ENCODE results near the gene COL1A2. TPM values are rescaled to one million over a fixed set of nuclear protein-coding genes. Genes with fewer than 3 reads are reported as not detected.

COL1A2 gene
- total and polyA plus RNA-seq, 2 of the 13 experiments (the other 11 are each of a cell fraction or from before 2014, with no cell fraction given): not detected

DNA sequence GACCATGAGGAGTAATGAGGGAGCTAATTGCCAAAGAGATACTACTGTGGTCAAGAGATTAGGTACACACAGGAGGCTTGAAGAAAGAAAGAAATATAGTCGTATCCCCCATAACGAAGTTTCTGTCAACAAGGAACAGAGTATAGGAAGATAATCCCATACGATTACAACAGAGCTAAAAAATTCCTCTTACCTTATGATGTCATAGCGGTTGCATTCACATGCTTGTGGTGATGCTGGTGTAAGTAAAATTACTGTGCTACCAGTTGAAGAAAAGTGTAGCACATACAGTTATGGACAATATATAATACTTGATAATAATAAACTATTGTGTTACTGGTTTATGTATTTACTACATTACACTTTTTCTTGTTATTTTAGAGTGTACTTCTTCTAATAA lies 63.3 kb downstream of the COL1A2 start:
- 70% methylated on average over 4 of the region's 4 CpGs for WGBS (ENCODE audit: low lambda C conversion rate)
- Histone ChIP-seq H4K20me1 (ENCODE audit: insufficient read depth, low read length) (no peaks in the 10 kb centered on the region), H3K27ac (ENCODE audit: extremely low read length, insufficient read depth, low read length) (no peak overlapping the region), H3K27me3 (ENCODE audit: control insufficient read depth in 1 of 2, insufficient read depth in 2 of 2, low read length in 2 of 2) (no peaks in the 10 kb centered on the region), H3K4me3 (replicated peaks in 1 of 3; ENCODE audit: insufficient read depth in 1 of 3, low read depth in 2 of 3, low read length in 3 of 3) (no peak overlapping the region), H3K4me2 (ENCODE audit: low read depth, low read length) (no peak overlapping the region), H2AFZ (ENCODE audit: low read length) (no peak overlapping the region), H3K79me2 (ENCODE audit: insufficient read depth, low read length) (no peaks in the 10 kb centered on the region), H3K9ac (ENCODE audit: insufficient read depth, low read depth, low read length) (no peak overlapping the region), H3K4me1 (ENCODE audit: insufficient read depth, low read length) (peaks cover 5% of the 10 kb centered on the region; the same call in 1 of the 2 replicates), H3K9me3 (ENCODE audit: low read length) (no peaks in the 10 kb centered on the region), H3K36me3 (replicated peaks in 1 of 2; ENCODE audit: control insufficient read depth in 1 of 2, insufficient read depth in 2 of 2, low read length in 2 of 2) (no peaks in the 10 kb centered on the region)
- CTCF ChIA-PET (ENCODE audit: low intra/inter-chr PET ratio, low total read pairs): no interaction called here
- DNase-seq (ENCODE audit: low spot score) (no peak), FAIRE-seq (no peak), ATAC-seq (no peak)
- intact Hi-C loops (cut with micrococcal nuclease; ENCODE audit: unreplicated experiment): no loop called here
- no peak for TF ChIP-seq ONECUT2 (CRISPR knock-in tag; IDR thresholded peaks at IDR 0.05)
- 0 out of 2 replicates have a peak, but pooled peaks have one; percentile 19 for TF ChIP-seq CREB1 (IDR thresholded peaks at IDR 0.05)
- no peak for TF ChIP-seq CREB1 (CRISPR knock-in tag; IDR thresholded peaks at IDR 0.05)
- TF ChIP-seq FOXP1 (IDR thresholded peaks at IDR 0.05): no peak
- no peak for TF ChIP-seq FOXP1 (CRISPR knock-in tag; IDR thresholded peaks at IDR 0.05)
- peak; percentile 57; the same call in 1 of the 2 replicates for TF ChIP-seq ATF7 (IDR thresholded peaks at IDR 0.05)
- TF ChIP-seq ATF7 (CRISPR knock-in tag; IDR thresholded peaks at IDR 0.05): no peak
- in situ Hi-C loops (cut with HindIII; ENCODE audit: extremely low pct_ligation_motif_present, low pct_unique_long_range_greater_than_20kb): loop anchor here (25.0 kb wide), 1 partner anchor 579 kb away; no protein-coding TSS in a partner anchor
- POLR2A ChIA-PET: no interaction called here
- BruUV-seq (replicated peaks): no TSS peak

DNA sequence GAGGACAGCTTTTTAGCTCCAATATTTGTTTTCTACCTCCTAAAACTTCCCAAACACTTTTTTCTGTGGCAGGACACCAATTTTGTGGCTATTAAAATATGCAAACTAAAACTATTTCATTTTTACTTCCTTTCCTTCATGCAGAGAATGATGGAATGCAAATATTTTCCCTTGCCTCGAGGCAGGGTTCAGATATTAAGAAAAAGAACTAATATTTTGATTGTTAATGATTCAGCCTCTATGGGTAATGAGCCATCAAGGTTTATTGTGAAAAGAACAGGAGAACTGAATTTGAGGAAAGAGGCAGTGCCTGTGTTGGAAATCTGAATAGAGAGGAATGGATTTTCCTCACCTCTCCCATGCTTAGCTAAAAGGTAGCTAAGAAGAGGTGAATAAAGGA lies 71.8 kb downstream of the COL1A2 start:
- BruUV-seq (replicated peaks): no TSS peak
- DNase-seq (ENCODE audit: low spot score): no peak
- 0% methylated on average over 1 of the region's 1 CpG for WGBS (ENCODE audit: low lambda C conversion rate)
- TF ChIP-seq HMG20A (CRISPR knock-in tag; IDR thresholded peaks at IDR 0.05; ENCODE audit: borderline replicate concordance) (no peak), MTF1 (CRISPR knock-in tag; IDR thresholded peaks at IDR 0.05) (no peak), SNAI1 (CRISPR knock-in tag; IDR thresholded peaks at IDR 0.05; ENCODE audit: borderline replicate concordance) (no peak), ZBTB7B (CRISPR knock-in tag; IDR thresholded peaks at IDR 0.05) (no peak), ZNF781 (CRISPR knock-in tag; IDR thresholded peaks at IDR 0.05; ENCODE audit: borderline replicate concordance, not compliant biosample characterization) (no peak), ONECUT2 (CRISPR knock-in tag; IDR thresholded peaks at IDR 0.05) (no peak), ZNF383 (CRISPR knock-in tag; IDR thresholded peaks at IDR 0.05; ENCODE audit: borderline replicate concordance) (no peak), ZNF678 (CRISPR knock-in tag; IDR thresholded peaks at IDR 0.05) (no peak), GTF3A (CRISPR knock-in tag; conservative IDR thresholded peaks at IDR 0.05) (no peak)
- TF ChIP-seq, protein P1, sequence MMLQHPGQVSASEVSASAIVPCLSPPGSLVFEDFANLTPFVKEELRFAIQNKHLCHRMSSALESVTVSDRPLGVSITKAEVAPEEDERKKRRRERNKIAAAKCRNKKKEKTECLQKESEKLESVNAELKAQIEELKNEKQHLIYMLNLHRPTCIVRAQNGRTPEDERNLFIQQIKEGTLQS (CRISPR knock-in tag; IDR thresholded peaks at IDR 0.05): no peak
- TF ChIP-seq, protein P2, sequence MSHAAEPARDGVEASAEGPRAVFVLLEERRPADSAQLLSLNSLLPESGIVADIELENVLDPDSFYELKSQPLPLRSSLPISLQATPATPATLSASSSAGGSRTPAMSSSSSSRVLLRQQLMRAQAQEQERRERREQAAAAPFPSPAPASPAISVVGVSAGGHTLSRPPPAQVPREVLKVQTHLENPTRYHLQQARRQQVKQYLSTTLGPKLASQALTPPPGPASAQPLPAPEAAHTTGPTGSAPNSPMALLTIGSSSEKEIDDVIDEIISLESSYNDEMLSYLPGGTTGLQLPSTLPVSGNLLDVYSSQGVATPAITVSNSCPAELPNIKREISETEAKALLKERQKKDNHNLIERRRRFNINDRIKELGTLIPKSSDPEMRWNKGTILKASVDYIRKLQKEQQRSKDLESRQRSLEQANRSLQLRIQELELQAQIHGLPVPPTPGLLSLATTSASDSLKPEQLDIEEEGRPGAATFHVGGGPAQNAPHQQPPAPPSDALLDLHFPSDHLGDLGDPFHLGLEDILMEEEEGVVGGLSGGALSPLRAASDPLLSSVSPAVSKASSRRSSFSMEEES (CRISPR knock-in tag; IDR thresholded peaks at IDR 0.05): no peak

More for the DNA sequence above, 71.8 kb downstream of the COL1A2 start:
- Histone ChIP-seq H3K36me3 (replicated peaks in 1 of 2; ENCODE audit: control insufficient read depth in 1 of 2, insufficient read depth in 2 of 2, low read length in 2 of 2) (no peaks in the 10 kb centered on the region), H4K20me1 (ENCODE audit: insufficient read depth, low read length) (no peaks in the 10 kb centered on the region), H3K4me1 (ENCODE audit: insufficient read depth, low read length) (no peaks in the 10 kb centered on the region), H3K9me3 (ENCODE audit: low read length) (peaks cover 9% of the 10 kb centered on the region), H3K9ac (ENCODE audit: insufficient read depth, low read depth, low read length) (no peak overlapping the region), H3K4me3 (replicated peaks in 1 of 3; ENCODE audit: insufficient read depth in 1 of 3, low read depth in 2 of 3, low read length in 3 of 3) (no peak overlapping the region), H3K4me2 (ENCODE audit: low read depth, low read length) (no peak overlapping the region), H3K27me3 (ENCODE audit: control insufficient read depth in 1 of 2, insufficient read depth in 2 of 2, low read length in 2 of 2) (no peaks in the 10 kb centered on the region), H3K79me2 (ENCODE audit: insufficient read depth, low read length) (no peaks in the 10 kb centered on the region), H2AFZ (ENCODE audit: low read length) (no peak overlapping the region), H3K27ac (ENCODE audit: extremely low read length, insufficient read depth, low read length) (no peak overlapping the region)
- in situ Hi-C loops (cut with HindIII; ENCODE audit: extremely low pct_ligation_motif_present, low pct_unique_long_range_greater_than_20kb): loop anchor here (25.0 kb wide), 1 partner anchor 571 kb away; no protein-coding TSS in a partner anchor
- CTCF ChIA-PET (ENCODE audit: low intra/inter-chr PET ratio, low total read pairs): no interaction called here
- POLR2A ChIA-PET: no interaction called here
- ATAC-seq: no peak
- no peak for FAIRE-seq
- intact Hi-C loops (cut with micrococcal nuclease; ENCODE audit: unreplicated experiment): no loop called here
